ENCODE measurements around the gene DHX8. TPM values are rescaled to one million over a fixed set of nuclear protein-coding genes. Genes with fewer than 3 reads are reported as not detected.
"Not testable (repeated sequence)": the region's sequence is repeated elsewhere in the genome, so short reads cannot be mapped to it uniquely, and the experiment has no call there.

The DHX8 gene
- total RNA-seq, 1 experiment from 2014 or later = 94.8 TPM

- Mint-ChIP-seq H3K27me3 (ENCODE audit: unreplicated experiment) (no peaks in the 10 kb centered on the region), H3K27ac (ENCODE audit: unreplicated experiment) (no peak overlapping the region), H3K9me3 (ENCODE audit: low read depth, unreplicated experiment) (no peaks in the 10 kb centered on the region), H3K4me3 (ENCODE audit: low read depth, unreplicated experiment) (no peak overlapping the region), H3K4me1 (ENCODE audit: low read depth, unreplicated experiment) (peaks cover 22% of the 10 kb centered on the region), H3K36me3 (ENCODE audit: insufficient read depth, unreplicated experiment) (no peaks in the 10 kb centered on the region)
- intact Hi-C loops (cut with micrococcal nuclease; ENCODE audit: unreplicated experiment) = loop anchor here (5.0 kb wide), 1 partner anchor 47 kb away; no protein-coding TSS in a partner anchor
- CTCF ChIA-PET = interaction anchor here (0.6 to 1.9 kb wide), 5 partner anchors 12 to 75 kb away, joined by 3 to 8 read pairs (median 5); partner anchors contain the start of genes ARL4D and DHX8
- TF ChIP-seq, protein P1, sequence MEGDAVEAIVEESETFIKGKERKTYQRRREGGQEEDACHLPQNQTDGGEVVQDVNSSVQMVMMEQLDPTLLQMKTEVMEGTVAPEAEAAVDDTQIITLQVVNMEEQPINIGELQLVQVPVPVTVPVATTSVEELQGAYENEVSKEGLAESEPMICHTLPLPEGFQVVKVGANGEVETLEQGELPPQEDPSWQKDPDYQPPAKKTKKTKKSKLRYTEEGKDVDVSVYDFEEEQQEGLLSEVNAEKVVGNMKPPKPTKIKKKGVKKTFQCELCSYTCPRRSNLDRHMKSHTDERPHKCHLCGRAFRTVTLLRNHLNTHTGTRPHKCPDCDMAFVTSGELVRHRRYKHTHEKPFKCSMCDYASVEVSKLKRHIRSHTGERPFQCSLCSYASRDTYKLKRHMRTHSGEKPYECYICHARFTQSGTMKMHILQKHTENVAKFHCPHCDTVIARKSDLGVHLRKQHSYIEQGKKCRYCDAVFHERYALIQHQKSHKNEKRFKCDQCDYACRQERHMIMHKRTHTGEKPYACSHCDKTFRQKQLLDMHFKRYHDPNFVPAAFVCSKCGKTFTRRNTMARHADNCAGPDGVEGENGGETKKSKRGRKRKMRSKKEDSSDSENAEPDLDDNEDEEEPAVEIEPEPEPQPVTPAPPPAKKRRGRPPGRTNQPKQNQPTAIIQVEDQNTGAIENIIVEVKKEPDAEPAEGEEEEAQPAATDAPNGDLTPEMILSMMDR (IDR thresholded peaks at IDR 0.05; ENCODE audit: unreplicated experiment) = no peak
- DNase-seq = peak; percentile 25
- BruUV-seq (replicated peaks) = no TSS peak
These were observed 14.6 kb upstream of the DHX8 start for GRCh38 chr17:43469145-43469544.

DNA sequence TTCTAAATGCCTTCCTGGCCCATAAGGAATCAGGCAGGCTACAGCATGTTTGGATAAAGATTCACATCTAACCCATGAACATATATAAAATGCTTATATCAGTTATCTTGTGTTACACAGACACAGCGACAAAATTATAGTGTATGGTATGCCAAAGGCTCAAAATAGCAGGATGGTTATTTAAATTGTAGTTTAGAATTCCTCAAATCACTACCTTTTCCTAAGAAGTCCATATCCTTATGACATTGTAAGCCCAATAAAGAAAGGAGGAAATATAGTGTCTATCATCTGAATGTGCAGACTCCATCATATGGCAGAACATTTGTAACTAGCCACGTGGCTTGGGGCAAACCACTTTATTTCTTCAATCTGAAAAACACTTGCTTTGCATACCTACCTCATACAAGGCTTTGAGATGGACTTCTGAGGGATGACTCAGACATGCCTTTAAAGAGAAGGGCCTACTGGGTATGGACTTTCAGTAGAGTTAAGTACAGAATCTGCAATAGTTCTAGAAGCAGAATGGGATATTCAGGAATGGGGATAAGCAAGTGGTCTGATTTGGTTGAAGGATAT, 12.1 kb upstream of the DHX8 start:
- Mint-ChIP-seq H3K9me3 (ENCODE audit: low read depth, unreplicated experiment) (no peaks in the 10 kb centered on the region), H3K4me3 (ENCODE audit: low read depth, unreplicated experiment) (no peak overlapping the region), H3K27ac (ENCODE audit: unreplicated experiment) (no peak overlapping the region), H3K4me1 (ENCODE audit: low read depth, unreplicated experiment) (peaks cover 15% of the 10 kb centered on the region), H3K36me3 (ENCODE audit: insufficient read depth, unreplicated experiment) (no peaks in the 10 kb centered on the region), H3K27me3 (ENCODE audit: unreplicated experiment) (no peaks in the 10 kb centered on the region)
- CTCF ChIA-PET = no interaction called here
- TF ChIP-seq, protein P1 (IDR thresholded peaks at IDR 0.05; ENCODE audit: unreplicated experiment) = no peak
- DNase-seq = no peak
- BruUV-seq (replicated peaks) = no TSS peak
- intact Hi-C loops (cut with micrococcal nuclease; ENCODE audit: unreplicated experiment) = no loop called here

DNA sequence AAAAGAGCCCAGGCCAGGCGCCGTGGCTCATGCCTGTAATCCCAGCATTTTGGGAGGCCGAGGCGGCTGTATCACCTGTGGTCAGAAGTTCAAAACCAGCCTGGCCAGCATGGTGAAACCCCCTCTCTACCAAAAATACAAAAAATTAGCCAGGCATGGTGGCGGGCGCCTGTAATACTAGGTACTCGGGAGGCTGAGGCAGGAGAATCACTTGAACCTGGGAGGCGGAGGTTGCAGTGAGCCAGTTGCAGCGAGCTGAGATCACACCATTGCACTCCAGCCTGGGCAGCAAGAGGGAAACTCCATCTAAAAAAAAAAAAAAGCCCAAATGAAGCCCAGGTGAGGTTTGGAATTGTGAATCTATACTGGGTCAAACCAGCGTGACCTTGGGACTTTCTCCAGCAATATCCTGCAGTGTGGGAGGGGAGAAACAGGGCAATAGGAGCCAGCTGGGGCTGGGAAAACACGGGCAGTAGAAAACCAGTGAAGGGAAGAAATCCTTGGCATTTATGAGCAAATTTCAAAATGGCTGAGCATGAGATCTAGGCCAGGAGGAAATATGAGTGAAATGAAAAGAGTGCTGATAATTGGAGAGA, 8.2 kb upstream of the DHX8 start:
- TF ChIP-seq, protein P1 (IDR thresholded peaks at IDR 0.05; ENCODE audit: unreplicated experiment) = no peak
- intact Hi-C loops (cut with micrococcal nuclease; ENCODE audit: unreplicated experiment) = no loop called here
- Mint-ChIP-seq H3K27me3 (ENCODE audit: unreplicated experiment) (no peaks in the 10 kb centered on the region), H3K4me1 (ENCODE audit: low read depth, unreplicated experiment) (no peaks in the 10 kb centered on the region), H3K4me3 (ENCODE audit: low read depth, unreplicated experiment) (no peak overlapping the region), H3K27ac (ENCODE audit: unreplicated experiment) (no peak overlapping the region), H3K9me3 (ENCODE audit: low read depth, unreplicated experiment) (no peaks in the 10 kb centered on the region), H3K36me3 (ENCODE audit: insufficient read depth, unreplicated experiment) (no peaks in the 10 kb centered on the region)
- BruUV-seq (replicated peaks) = no TSS peak
- DNase-seq = no peak
- CTCF ChIA-PET = no interaction called here

DNA sequence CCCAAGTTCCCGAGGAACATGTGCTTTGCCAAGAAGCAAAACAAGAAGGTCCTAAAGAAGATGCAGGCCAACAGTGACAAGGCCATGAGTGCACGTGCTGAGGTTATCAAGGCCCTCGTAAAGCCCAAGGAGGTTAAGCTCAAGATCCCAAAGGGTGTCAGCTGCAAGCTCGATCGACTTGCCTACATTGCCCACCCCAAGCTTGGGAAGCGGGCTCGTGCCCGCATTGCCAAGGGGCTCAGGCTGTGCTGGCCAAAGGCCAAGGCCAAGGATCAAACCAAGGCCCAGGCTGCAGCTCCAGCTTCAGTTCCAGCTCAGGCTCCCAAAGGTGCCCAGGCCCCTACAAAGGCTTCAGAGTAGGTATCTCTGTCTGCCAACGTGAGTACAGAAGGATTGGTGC, 7.5 kb upstream of the DHX8 start:
- H3K27me3 Mint-ChIP-seq (ENCODE audit: unreplicated experiment); H3K27ac Mint-ChIP-seq (ENCODE audit: unreplicated experiment); intact Hi-C loops (cut with micrococcal nuclease; ENCODE audit: unreplicated experiment); H3K9me3 Mint-ChIP-seq (ENCODE audit: low read depth, unreplicated experiment); CTCF ChIA-PET; H3K36me3 Mint-ChIP-seq (ENCODE audit: insufficient read depth, unreplicated experiment); H3K4me3 Mint-ChIP-seq (ENCODE audit: low read depth, unreplicated experiment); H3K4me1 Mint-ChIP-seq (ENCODE audit: low read depth, unreplicated experiment); BruUV-seq (replicated peaks); DNase-seq: not testable (repeated sequence)

All from Calu3 (cell line).